ENCODE results near the gene LHFPL6. TPM values are rescaled to one million over a fixed set of nuclear protein-coding genes. Genes with fewer than 3 reads are reported as not detected.
A peak's percentile ranks its signal among the peaks of the same experiment; 100 is the strongest.

LHFPL6 gene
- total RNA-seq, 1 donor from 2014 or later, result 54.3 TPM

DNA sequence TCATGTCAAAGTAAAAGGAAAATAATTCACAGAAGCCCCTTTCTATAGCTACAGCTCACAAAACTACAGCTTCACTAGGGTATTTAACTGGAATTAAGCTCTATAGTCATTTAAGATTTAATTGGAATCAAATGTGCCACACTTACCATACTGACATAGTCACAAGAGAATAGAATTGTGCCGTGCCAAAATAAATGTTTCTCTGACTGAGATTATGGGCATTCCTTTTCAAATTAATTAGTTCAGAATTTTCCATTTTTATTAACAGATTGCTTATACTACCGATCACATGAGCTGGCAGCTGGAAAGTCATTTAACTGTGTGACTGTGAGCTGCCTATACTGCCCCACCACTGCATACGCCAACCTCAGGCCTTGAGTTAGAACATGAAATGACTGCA lies 108.4 kb downstream of the LHFPL6 start:
- intact Hi-C loops (cut with micrococcal nuclease), result no loop called here
- DNase-seq, result no peak
- ATAC-seq, result no peak

DNA sequence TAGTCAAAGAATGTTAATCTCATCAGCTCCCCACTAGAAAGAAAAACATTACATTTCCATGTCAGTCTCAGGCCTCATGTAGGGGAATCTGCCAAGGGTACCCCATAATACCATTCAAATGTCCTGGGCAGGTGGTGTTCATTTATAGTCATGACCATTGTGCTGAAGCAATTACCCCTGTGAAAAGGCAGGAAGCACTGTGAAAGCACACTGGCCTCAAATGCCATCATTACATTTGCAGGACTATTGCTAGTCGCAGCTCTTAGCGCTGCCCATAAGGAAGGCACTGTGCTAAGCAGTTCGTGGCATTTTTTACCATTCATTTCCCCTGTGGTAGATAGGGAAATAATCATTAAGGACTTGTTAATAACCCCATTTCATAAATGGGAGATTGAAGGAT lies 109.0 kb downstream of the LHFPL6 start:
- DNase-seq (no peak), ATAC-seq (peak; percentile 7)
- intact Hi-C loops (cut with micrococcal nuclease), result no loop called here

DNA sequence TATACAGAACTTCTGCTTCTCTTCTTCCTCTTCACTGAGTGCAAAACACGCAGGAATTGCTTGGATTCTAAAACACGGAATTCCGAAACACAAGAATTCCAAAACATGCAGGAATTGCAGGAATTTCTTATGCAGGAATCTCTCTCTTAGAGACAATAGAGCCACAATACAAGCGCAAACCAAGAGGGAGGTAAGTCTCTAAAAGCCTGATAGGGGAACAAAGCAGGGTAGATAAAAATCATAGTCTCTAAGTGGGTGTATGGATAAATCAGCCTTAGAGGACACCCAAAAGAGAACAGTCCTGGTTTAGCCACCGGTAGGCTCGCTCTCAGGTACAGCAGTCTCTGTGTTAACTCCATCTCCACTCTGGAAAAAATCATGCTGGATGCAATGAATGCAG lies 112.9 kb downstream of the LHFPL6 start:
- no peak for ATAC-seq
- intact Hi-C loops (cut with micrococcal nuclease), result no loop called here

GRCh38 chr13:39486758-39487157 lies 116.2 kb downstream of the LHFPL6 start:
- intact Hi-C loops (cut with micrococcal nuclease), result no loop called here
- no peak for DNase-seq
- ATAC-seq, result no peak

More for the DNA sequence above, 112.9 kb downstream of the LHFPL6 start:
- no peak for DNase-seq

GRCh38 chr13:39485314-39485700 lies 117.7 kb downstream of the LHFPL6 start:
- intact Hi-C loops (cut with micrococcal nuclease), result no loop called here
- ATAC-seq (no peak), DNase-seq (no peak)

DNA sequence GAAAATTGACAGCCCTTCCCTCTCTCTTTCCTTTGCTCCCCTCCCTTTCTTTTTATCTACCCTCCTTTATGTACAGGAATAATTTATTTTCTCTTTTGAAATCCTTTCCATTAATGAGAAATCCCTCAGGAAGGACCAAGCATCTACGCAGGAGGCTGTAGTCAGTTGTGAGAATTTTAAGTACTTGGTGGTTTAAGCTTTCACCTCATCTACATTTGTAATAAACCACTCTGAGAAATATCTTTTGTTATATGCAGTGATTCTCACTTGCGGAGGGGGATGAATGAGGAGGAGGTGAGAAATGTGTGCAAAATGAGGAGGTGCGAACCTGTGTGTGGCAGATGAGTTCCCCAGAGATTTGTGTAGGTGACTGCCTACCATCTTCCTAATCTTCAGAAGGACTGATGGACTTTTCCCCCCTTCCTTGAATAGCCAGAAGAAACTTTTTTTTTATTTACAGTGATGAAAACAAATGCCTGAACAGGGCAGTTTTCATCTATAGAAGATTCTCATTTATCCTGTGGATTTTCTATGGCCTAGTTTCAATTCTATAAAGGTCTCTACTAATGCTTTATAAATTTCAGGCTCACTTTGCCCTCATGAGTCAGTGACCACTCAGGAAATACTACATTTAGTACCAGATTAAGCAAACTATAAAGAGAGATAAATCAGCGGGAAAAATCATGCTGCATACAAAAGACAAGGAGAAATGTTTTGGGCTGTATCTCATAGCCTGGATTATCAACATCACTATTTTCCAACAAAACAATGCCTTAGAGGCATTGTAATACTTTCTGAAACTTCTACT lies 118.3 kb downstream of the LHFPL6 start:
- DNase-seq (no peak), ATAC-seq (no peak)
- intact Hi-C loops (cut with micrococcal nuclease), result no loop called here

GRCh38 chr13:39483326-39483725 lies 119.7 kb downstream of the LHFPL6 start:
- intact Hi-C loops (cut with micrococcal nuclease), result no loop called here
- DNase-seq, result no peak

DNA sequence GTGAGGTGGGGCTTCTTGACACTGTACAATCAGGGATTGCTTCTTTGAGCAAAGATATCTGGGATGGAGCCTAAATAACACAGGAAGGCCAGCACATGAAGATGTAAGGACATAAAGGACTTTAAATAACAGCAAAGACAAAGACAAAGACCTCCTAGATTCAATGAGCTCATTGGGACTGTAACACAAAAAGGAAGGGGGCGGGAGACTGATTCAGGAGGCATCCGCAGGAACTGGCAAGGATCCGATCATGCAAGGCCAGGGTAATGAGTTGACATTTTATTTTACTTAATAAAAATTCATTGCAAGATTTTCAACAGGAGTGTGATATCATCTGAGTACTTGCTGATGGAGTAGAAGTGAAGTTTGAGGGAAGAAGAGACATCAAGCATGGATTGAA lies 121.5 kb downstream of the LHFPL6 start:
- no peak for DNase-seq
- ATAC-seq, result peak; percentile 54
- intact Hi-C loops (cut with micrococcal nuclease), result no loop called here

More at GRCh38 chr13:39483326-39483725, 119.7 kb downstream of the LHFPL6 start:
- ATAC-seq, result no peak

DNA sequence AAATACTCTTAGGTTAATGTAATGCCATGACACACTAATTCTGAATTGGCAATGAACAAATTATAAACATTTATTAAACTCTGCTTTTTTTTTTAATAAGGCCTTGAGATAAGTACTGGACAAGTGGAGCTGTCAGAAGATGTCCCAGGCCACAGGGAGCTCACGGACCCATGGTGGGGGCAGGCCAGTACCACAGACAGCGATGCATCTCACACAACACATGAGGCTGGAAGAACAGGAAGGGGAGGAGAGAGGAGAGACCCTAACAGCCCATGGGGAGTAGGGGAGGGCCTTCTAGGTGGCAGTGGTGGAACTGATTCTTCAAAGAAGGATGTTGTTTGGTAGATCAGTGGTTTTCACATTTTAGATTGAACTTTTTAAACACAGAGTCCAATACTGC lies 128.4 kb downstream of the LHFPL6 start:
- intact Hi-C loops (cut with micrococcal nuclease), result no loop called here
- DNase-seq, result no peak
- ATAC-seq, result peak; percentile 55

DNA sequence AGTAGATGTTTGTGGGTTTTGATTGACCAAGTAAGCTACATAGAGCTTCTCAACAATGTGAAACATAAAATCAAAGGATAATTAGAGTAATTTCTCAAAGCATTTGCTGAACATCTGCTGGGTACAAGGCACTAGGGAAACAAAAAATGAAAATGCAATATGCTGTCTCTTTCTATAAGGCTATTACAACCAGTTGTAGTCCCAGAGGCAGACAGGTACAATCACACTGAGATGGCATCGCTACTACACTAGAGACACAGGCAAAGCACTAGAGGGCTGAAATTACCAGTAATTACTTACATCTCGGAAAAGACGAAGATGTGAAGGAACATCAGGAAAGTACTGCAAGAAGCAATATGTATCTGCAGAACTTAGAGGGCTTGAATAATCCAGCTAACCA lies 133.3 kb downstream of the LHFPL6 start:
- ATAC-seq (no peak), DNase-seq (no peak)
- intact Hi-C loops (cut with micrococcal nuclease), result no loop called here

- ATAC-seq, result no peak
- DNase-seq, result no peak
- intact Hi-C loops (cut with micrococcal nuclease), result no loop called here
Measured at GRCh38 chr13:39468306-39468705, 134.7 kb downstream of the LHFPL6 start.

DNA sequence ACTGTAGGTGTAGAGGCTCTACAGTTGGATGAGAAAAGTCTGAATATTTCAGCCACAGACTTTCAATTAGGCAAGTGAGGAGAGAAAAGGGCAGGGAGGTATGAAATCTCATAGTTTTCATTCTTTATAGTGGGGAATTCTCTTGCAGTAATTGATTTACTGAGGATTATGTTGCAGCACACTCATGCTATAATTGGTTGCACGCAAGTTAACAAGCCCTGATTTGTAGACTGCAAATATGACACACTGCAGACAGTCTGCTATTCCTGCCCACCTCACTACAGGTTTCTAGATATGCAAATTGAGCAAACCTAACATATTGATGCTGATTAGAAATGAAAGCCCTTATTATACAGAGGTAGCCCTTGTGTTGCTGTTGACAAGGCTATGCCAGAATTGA lies 139.4 kb downstream of the LHFPL6 start:
- intact Hi-C loops (cut with micrococcal nuclease), result no loop called here
- DNase-seq, result no peak

GRCh38 chr13:39462906-39463305 lies 140.1 kb downstream of the LHFPL6 start:
- ATAC-seq, result no peak
- no peak for DNase-seq
- intact Hi-C loops (cut with micrococcal nuclease), result no loop called here

More for the DNA sequence above, 139.4 kb downstream of the LHFPL6 start:
- no peak for ATAC-seq

DNA sequence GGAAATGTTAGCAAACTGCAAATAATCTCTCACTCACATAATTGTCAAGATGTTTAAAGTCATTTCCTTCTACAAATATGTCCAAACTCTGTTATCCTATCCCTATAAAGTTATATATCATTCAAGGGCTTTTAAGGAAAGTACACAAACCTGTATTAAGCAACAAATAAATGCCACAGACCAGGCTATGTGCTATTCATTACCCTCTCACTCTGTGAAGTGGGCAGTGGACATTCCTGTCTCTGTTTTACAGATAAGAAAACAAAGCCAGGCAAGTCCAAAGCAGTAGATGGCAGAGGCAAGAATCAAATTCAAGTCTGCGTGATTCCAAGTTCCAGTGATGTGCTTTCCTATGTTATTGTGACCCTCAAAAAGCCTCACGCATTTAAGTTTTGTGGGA lies 140.6 kb downstream of the LHFPL6 start:
- ATAC-seq, result peak; percentile 84
- no peak for DNase-seq
- intact Hi-C loops (cut with micrococcal nuclease), result no loop called here

- DNase-seq (no peak), ATAC-seq (peak; percentile 51)
- intact Hi-C loops (cut with micrococcal nuclease), result no loop called here
Measured at GRCh38 chr13:39461685-39462266, 141.2 kb downstream of the LHFPL6 start.

DNA sequence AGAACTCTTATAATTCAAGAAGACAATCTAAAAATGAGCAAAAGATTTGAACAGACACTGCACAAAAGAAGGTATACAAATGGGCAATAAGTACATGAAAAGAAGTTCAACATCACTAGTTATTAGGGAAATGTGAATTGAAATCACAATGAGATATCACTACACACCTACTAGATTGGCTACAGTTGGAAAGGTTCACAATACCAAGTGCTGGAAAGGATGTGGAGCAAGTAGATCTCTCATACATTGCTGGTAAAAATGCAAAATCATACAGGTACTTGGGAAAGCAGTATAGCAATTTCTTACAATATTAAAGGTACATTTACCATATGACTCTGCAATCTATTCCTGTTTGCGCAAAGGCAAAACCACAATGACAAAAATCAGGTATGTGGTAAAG lies 145.7 kb downstream of the LHFPL6 start:
- no peak for DNase-seq
- no peak for ATAC-seq
- intact Hi-C loops (cut with micrococcal nuclease), result no loop called here

DNA sequence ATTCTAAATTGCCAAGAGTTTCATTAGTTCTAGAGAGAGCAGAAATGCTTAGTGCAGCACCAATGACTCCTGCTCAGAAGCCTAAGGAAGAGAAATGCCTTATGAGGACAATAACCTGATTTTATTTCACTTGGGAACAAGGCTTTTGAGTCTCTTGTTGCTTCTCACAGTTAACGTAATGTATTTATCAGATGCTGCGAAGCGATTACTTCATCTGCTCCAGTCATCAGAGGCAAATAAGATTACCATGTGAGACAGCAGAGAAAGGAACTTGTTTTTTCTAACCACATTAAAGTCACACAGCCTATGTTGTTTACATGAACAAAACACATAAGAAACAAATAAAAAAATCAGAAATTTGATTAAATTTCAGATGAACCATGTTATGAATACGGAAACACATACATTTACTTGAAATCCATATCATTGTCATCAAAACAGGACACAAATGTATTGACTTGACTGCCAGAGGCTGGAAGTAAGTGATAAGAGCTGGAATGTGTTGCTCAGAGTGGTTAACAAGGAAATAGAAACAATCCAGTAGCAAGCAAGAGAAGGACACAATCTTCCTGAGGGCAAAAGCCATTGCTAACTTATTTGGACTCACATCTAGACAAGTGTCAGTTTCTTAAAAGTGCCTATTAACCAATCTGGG lies 147.3 kb downstream of the LHFPL6 start:
- no peak for ATAC-seq
- intact Hi-C loops (cut with micrococcal nuclease), result no loop called here
- no peak for DNase-seq

GRCh38 chr13:39452834-39453233 lies 150.2 kb downstream of the LHFPL6 start:
- no peak for DNase-seq
- intact Hi-C loops (cut with micrococcal nuclease), result no loop called here
- peak; percentile 75 for ATAC-seq

- ATAC-seq, result peak; percentile 68
- intact Hi-C loops (cut with micrococcal nuclease), result no loop called here
- DNase-seq, result no peak
Measured at GRCh38 chr13:39452417-39452816, 150.6 kb downstream of the LHFPL6 start.

DNA sequence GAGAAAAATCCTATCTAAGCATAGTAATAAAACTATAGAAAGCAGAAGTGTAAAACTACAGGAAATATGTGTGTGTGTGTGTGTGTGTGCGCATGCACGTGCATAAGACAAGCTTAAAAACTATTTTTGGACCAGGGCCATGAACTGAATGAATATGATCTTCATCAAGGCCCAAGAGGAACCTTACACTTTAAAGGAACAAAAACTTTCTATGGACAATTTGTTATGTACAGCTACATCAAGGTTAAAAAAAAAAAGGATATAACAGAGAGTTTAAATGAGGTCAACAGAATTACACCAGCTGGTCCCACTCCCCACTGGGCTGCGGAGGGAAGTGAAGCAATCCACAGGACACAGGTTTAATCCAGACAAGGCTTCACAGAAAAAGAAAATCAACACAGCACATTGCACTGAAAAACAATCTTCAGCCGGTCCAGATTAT lies 151.1 kb downstream of the LHFPL6 start:
- DNase-seq, result peak; percentile 71
- intact Hi-C loops (cut with micrococcal nuclease), result no loop called here
- ATAC-seq, result peak; percentile 79

Data from left ventricle myocardium superior (tissue), 1 donor.